Lower leg skin (tissue), 4 donors: ENCODE data around the gene SZT2. TPM values are rescaled to one million over a fixed set of nuclear protein-coding genes. Genes with fewer than 3 reads are reported as not detected.
A peak's percentile ranks its signal among the peaks of the same experiment; 100 is the strongest.

Experiments
- DNase-seq, 2 donors: peaks; one replicate each; pipeline ENCODE4 v3.0.0-alpha.2; 2019; ENCODE audit warnings: low spot score in 2 of 2
- H3K4me3 ChIP-seq: fragments of 200-600 bp; sonication (generic); 2 replicates; pipeline ENCODE4 v1.5.1; 2017; ENCODE audit warnings: mild to moderate bottlenecking, low read depth; ENCODE audit not compliant: poor library complexity, severe bottlenecking
- CTCF ChIP-seq, 3 donors: fragments of 450-650 bp; IDR thresholded peaks; one replicate each; pipeline ENCODE4 v1.5.1; 2016; ENCODE audit warnings: antibody characterized with exemption in 3 of 3, mild to moderate bottlenecking in 3 of 3, moderate library complexity in 2 of 3
- POLR2A ChIP-seq, 2 donors: fragments of 450-650 bp; IDR thresholded peaks; one replicate each; pipeline ENCODE4 v1.6.1; 2016 to 2017; ENCODE audit warnings: antibody characterized with exemption in 2 of 2, mild to moderate bottlenecking in 1 of 2, moderate library complexity in 1 of 2
- WGBS, 2 donors: methylation state at CpG; one replicate each; pipeline ENCODE4 v1.1.5; 2018; 5-methylcytosine and 5-hydroxymethylcytosine counted together
- intact Hi-C: fragments of 100-400 bp; cut with DNase I; formaldehyde crosslinking; loops from one replicate; pipeline ENCODE4 v1.15.0; 2023; ENCODE audit warnings: low total_unique reads
- total RNA-seq, 4 donors: library from RNA; depleted of rRNA; stranded (reverse); fragments of >200 nt; gene quantifications; one replicate each; pipeline ENCODE4 v1.1.0, GENCODE V29; 2016

Gene SZT2
- total RNA-seq, 4 donors from 2014 or later = 33.2 to 75.3 (median 42.0) TPM

GRCh38 chr1:43438006-43438405, 48.3 kb downstream of the SZT2 start:
- 84 to 87% methylated on average over 3 of the region's 3 CpGs for WGBS, 2 donors
- TF ChIP-seq CTCF (IDR thresholded peaks at IDR 0.05) = no peak
- no peak for TF ChIP-seq POLR2A (IDR thresholded peaks at IDR 0.05)
- no peak overlapping the region for H3K4me3 ChIP-seq
- intact Hi-C loops = no loop called here
- DNase-seq = peak in 1 of 2 donors; percentile 54

GRCh38 chr1:43438576-43438952, 48.9 kb downstream of the SZT2 start:
- intact Hi-C loops = no loop called here
- TF ChIP-seq CTCF (IDR thresholded peaks at IDR 0.05) = no peak
- no peak for TF ChIP-seq POLR2A (IDR thresholded peaks at IDR 0.05)
- WGBS, 2 donors = 96 to 97% methylated on average over 8 of the region's 8 CpGs
- H3K4me3 ChIP-seq = no peak overlapping the region
- peak in 1 of 2 donors; percentile 69 for DNase-seq

- DNase-seq = peak in 1 of 2 donors; percentile 81
- TF ChIP-seq POLR2A (IDR thresholded peaks at IDR 0.05) = no peak
- TF ChIP-seq CTCF (IDR thresholded peaks at IDR 0.05) = no peak
- H3K4me3 ChIP-seq = no peak overlapping the region
- 88 to 92% methylated on average over 10 of the region's 10 CpGs for WGBS, 2 donors
- intact Hi-C loops = no loop called here
These were observed 49.4 kb downstream of the SZT2 start for GRCh38 chr1:43438953-43439581.

- no peak for TF ChIP-seq CTCF (IDR thresholded peaks at IDR 0.05)
- no peak for TF ChIP-seq POLR2A (IDR thresholded peaks at IDR 0.05)
- peak in 1 of 2 donors; percentile 53 for DNase-seq
- intact Hi-C loops = no loop called here
- no peak overlapping the region for H3K4me3 ChIP-seq
- 84 to 96% methylated on average over 7 of the region's 7 CpGs for WGBS, 2 donors
These were observed 50.1 kb downstream of the SZT2 start for GRCh38 chr1:43439781-43440180.

GRCh38 chr1:43440358-43440757, 50.7 kb downstream of the SZT2 start:
- no peak overlapping the region for H3K4me3 ChIP-seq
- TF ChIP-seq CTCF (IDR thresholded peaks at IDR 0.05) (no peak), POLR2A (IDR thresholded peaks at IDR 0.05) (no peak)
- peak in 1 of 2 donors; percentile 68 for DNase-seq
- intact Hi-C loops = no loop called here
- 92 to 94% methylated on average over 7 of the region's 7 CpGs for WGBS, 2 donors
